ENCODE data around the gene CACNA1B.

DNA sequence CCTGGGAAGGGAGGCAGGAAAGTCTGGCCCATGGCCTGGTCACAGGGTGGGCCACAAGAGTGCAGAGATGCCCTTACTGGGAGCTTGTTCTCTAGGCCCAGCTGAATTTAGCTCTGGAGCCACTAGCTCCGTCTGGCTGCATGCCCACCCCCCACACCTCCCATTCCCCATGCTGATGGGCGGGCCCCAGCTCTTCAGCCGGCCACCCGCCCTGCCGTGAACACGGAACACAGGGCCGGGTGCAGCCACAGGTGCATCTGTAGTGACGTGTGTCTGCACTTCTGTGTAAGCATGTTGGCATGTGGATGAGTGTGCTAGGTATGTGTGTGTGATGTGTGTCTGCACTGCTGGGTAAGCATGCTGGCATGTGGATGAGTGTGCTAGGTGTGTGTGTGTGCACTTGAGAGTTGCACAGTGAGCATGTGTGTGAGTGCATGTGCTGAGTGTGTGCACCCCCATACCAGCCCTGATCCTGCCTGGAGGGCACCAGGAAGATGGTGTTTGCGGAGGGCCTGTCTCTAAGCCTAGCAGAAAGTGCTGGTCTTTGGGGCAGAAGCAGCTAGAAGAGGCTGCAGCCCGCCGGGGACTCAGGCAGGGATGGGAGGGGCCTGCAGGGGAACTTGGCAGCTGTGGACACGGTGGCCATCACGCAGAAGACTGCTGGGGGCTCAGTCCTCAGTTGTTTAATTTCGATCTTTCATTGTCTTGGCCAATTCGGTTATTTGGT is 136.4 kb downstream of the CACNA1B start:
- no peak for TF ChIP-seq POLR2A (IDR thresholded peaks at IDR 0.05)
- TF ChIP-seq, protein P1, sequence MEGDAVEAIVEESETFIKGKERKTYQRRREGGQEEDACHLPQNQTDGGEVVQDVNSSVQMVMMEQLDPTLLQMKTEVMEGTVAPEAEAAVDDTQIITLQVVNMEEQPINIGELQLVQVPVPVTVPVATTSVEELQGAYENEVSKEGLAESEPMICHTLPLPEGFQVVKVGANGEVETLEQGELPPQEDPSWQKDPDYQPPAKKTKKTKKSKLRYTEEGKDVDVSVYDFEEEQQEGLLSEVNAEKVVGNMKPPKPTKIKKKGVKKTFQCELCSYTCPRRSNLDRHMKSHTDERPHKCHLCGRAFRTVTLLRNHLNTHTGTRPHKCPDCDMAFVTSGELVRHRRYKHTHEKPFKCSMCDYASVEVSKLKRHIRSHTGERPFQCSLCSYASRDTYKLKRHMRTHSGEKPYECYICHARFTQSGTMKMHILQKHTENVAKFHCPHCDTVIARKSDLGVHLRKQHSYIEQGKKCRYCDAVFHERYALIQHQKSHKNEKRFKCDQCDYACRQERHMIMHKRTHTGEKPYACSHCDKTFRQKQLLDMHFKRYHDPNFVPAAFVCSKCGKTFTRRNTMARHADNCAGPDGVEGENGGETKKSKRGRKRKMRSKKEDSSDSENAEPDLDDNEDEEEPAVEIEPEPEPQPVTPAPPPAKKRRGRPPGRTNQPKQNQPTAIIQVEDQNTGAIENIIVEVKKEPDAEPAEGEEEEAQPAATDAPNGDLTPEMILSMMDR (IDR thresholded peaks at IDR 0.05), result no peak
- no peak for TF ChIP-seq EP300 (IDR thresholded peaks at IDR 0.05)

Data from gastroesophageal sphincter (tissue), 3 donors.